ENCODE measurements around the gene TOPAZ1. TPM values are rescaled to one million over a fixed set of nuclear protein-coding genes. Genes with fewer than 3 reads are reported as not detected.

The TOPAZ1 gene
- polyA plus RNA-seq, 12 donors, result not detected

DNA sequence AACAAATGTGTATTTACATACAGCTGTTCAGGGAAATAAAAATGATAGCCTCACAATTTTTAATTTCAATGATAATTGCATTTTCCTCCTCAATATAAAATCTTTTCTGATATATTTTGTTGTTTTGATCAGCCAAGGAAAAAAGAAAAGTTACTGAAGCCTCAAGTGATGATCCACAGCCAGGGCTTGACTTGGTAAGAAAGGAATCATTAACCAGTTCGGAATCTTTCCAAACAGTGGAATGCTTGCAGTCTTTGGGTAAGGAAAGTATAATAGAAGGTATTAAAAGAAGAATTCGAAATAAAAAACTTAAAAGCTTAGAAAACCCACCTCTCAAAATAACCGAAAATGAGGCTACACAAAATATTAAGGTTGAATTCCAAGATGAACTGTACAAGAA lies 1.0 kb downstream of the TOPAZ1 start:
- DNase-seq, result no peak

GRCh38 chr3:44248152-44248551 lies 6.5 kb downstream of the TOPAZ1 start:
- DNase-seq, result no peak

DNA sequence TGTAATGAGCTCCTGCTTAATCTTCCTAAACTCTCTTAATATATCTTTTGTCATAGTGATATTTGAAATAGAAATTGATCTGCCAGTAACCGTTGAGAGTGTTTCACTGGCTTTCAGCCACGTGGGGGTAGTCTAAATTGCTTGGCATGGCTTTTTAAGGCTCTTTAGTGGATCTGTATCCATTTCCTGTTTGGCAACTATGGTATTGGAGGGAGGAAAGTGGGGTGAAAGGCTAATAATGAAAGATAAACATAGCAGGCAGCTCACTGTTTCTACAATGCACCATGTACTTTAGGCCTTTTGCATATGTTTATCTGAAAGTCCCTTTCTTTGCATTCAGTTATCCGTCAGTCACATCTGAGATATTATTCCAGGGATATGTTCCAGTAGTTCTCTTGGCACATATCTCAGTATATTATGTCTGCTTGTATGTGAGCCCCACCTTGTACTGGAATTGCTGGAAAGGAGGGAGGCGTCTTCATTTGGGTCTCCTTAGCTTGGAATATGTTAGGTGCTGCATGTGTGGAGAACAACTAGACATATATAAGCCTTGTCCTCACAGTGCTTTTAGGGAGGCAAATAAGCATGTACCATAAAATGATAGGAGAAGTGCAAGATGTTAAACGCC lies 10.8 kb downstream of the TOPAZ1 start:
- DNase-seq, result no peak

DNA sequence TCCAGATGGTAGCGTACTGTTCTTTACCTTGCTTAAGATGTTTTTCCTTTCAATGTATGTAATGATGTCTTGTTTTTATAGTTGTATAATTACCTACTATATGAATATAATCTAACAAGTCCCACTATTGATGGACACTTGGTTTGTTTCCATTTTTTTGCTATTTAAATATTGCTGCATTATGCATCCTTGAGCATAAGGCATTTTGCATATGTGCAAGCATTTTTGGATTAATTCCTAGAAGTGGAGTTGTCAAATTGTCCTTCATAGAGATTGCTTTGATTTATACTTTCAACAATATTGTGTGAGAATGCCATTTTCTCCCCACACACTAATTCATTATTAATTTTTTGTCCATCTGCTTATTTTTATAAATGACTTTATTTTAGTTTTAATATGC lies 17.7 kb downstream of the TOPAZ1 start:
- no peak for DNase-seq

DNA sequence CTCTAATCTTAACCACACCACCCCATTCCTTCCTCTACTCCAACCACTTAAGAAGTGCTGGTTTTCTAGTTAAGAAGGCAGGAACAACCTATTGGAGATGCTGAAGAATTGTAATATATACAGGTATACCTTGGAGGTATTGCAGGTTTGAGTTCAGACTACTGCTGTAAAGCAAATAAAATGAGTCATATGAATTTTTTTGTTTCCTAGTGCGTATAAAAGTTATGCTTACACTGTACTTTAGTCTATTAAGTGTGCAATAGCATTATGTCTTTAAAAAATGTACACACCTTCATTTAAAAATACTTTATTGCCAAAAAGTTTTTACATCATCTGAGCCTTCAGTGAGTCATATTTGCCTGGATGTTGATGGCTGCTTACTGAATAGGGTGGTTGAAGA lies 22.5 kb downstream of the TOPAZ1 start:
- no peak for DNase-seq

DNA sequence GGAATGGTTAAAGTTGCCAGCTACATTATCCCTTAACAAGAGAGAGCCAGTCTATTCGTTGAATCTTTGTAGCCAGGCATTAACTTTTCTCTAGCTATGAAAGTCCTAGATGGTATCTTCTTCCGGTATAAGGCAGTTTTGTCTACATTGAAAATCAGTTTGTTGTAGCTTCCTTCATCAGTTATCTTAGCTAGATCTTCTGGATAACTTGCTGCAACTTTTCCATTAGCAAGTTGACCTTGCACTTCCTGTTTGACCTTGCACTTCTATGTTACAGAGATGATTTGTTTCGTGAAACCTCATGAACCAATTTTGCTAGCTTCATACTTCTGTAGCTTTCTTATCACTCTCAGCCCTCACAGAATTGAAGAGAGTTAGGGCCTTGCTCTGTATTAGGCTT lies 24.1 kb downstream of the TOPAZ1 start:
- no peak for DNase-seq

DNA sequence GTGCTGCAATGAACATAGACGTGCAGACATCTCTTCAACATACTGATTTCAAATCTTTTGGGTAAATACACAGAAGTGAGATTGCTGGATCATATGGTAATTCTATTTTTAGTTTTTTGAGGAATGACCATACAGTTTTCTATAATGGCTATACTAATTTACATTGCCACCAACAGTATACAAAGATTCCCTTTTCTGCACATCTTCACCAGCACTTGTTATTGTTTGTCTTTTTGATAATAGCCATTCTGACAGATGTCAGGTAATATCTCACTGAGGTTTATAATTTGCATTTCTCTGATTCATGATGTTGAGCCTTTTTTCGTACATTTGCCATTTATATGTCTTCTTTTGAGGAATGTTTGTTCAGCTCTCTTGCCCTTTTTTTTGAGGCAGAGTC lies 30.5 kb downstream of the TOPAZ1 start:
- no peak for DNase-seq

DNA sequence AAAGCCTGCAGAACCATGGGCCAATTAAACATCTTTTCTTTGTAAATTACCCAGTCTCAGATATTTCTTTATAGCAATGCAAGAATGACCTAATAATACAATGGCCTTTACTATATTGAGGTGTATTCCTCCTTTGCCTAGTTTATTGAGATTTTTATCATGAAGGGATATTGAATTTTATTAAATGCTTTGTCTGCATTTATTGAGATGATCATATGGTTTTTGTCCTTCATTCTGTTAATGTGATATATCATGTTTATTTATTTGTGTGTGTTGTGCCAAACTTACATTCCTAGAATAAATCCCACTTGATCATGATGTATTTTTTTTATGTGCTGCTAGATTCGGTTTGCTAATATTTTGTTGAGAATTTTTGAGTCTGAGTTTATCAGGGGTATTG lies 36.2 kb downstream of the TOPAZ1 start:
- no peak for DNase-seq

GRCh38 chr3:44280077-44280476 lies 38.4 kb downstream of the TOPAZ1 start:
- no peak for DNase-seq

DNA sequence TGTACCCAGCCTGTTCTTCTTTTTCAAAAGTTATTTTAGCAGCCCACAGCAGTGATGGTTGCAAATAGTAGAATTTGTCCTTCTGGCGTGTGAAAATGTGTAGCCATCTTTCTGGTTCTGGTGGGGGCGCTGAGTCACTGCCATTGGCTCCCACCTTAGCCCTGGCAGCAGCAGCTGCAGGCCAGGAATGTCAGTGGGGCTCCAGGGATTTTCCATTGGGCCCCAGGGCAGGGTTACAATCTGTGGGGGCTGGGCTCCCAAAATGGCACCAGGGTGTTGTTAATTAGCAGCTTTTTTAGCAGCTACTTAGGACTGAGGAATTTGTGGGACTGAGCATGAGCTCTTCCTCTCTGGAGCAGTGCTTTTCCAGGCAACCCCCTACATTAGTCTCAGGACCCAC lies 38.9 kb downstream of the TOPAZ1 start:
- no peak for DNase-seq

GRCh38 chr3:44284949-44285348 lies 43.3 kb downstream of the TOPAZ1 start:
- DNase-seq, result no peak

DNA sequence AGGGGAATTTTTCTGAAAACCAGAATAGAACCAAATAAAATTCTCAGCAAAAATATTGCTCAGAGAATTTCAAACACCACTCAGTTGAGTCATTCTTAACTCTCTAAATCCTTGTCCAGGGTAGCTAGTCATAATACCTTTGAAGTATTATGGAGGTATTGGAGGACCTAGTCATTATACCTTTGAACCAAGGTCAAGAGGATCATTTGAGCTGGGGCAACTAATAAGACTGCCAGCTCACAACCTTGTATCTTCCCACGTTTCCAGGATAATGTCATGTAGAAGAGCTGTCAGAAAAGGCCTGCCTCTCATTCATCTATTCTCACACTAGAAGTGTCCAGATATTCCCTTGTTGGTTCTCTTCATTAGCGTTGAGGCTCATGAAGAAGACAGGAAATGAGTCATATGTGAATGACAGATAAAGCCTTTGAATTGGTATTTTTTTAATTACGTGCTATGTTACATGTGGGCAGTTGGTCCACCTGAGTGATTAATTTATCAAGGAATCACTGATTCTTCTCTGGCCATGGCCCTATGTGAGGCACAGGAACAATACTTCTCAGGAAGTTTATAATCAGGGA lies 48.3 kb downstream of the TOPAZ1 start:
- DNase-seq, result no peak

DNA sequence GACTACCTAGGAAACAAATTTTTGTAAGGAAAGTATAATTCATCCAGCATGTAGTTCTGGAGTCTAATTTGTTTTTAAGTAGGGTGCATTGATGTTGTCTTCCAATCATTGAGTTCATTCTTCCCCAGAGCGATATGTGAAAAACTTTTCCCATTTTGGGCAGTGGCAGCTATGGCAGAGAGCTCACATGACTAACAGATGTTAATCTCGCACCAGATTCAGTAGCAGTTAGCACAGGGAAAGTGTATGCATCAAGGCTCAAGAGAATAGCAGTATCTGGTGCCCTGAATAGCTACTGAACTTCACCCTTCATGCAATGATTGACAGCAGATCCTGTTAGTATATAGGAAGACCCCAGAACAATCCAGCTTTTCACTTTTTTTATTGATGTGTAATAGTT lies 50.6 kb downstream of the TOPAZ1 start:
- DNase-seq, result no peak

GRCh38 chr3:44292947-44293346 lies 51.3 kb downstream of the TOPAZ1 start:
- DNase-seq, result no peak

GRCh38 chr3:44297255-44297654 lies 55.6 kb downstream of the TOPAZ1 start:
- DNase-seq, result no peak

DNA sequence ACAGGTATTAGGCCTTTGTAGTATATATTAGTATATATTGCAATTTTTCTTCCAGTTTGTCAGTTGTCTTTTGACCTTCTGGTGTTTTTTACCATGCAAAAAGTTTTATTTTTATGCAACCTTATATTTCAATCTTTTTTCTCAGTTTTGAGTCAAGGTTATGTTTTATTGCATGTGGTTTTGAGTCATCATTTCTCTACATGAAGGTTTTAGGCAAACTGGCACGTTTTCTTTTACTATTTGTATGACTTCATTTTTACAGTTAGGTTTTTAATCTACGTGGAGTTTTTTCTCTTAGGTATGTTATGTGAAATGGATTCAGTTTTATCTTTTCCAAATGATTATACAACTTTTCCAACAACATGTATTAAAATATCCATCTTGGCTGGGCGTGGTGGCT lies 60.1 kb downstream of the TOPAZ1 start:
- no peak for DNase-seq

DNA sequence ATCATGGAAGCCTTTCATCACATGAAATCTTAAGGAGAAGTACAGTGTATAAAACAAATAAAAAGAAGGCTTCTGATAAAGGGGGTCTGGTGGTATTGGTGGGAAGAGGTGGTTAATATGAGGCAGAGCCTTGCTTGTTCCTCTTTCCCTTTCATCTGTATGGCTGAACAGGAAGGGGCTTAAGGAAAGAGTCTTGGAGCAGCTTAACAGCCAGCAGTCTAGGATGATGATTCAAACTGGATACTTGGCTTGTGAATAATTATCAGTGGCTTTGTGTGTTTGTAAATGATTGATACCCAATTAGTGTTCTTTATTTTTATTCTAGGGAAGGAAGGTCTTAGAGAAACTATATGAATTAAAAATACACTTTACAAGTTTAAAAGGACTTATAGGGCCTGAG lies 67.8 kb downstream of the TOPAZ1 start:
- DNase-seq, result no peak

DNA sequence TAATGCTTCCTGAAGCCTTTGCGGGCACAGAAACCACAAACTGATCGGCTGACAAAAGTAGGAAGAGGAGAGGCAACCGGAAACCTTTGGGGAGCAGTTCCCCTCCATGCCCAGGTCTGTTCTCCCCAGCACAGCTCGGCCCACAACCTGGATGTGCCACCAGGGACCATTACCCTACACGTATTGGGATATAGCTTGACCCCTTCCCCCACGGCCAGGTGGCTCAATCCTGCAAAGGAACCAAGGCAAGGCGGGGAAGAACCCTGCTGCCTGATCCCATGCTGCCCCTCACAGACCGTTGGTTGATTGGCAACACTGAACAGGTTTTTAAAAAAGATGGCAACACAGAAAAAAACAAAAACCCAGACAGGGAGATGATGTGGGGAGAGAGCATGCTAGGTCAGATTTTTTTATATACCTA lies 77.2 kb downstream of the TOPAZ1 start:
- DNase-seq, result no peak

- DNase-seq, result no peak
Observed at GRCh38 chr3:44321335-44321734, 79.6 kb downstream of the TOPAZ1 start.

GRCh38 chr3:44323341-44323955 lies 81.8 kb downstream of the TOPAZ1 start:
- peak; percentile 66 for DNase-seq

GRCh38 chr3:44324584-44324983 lies 82.9 kb downstream of the TOPAZ1 start:
- no peak for DNase-seq

DNA sequence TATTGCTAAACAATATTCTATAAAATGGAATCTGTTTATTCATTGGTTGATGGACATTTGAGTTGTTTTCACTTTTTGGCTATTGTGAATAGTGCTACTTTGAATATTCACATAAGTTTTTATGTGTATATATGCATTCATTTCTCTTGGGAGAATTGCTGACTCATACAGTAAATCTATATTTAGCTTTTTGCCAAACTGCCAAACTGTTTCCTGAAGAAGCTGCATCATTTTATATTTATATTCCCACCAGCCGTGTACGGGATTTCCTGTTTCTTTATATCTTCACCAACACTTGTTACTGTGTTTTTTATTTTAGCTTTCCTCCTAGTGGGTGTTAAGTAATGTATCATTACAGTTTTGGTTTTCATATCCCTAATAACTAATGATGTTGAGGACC lies 84.3 kb downstream of the TOPAZ1 start:
- DNase-seq, result no peak

DNA sequence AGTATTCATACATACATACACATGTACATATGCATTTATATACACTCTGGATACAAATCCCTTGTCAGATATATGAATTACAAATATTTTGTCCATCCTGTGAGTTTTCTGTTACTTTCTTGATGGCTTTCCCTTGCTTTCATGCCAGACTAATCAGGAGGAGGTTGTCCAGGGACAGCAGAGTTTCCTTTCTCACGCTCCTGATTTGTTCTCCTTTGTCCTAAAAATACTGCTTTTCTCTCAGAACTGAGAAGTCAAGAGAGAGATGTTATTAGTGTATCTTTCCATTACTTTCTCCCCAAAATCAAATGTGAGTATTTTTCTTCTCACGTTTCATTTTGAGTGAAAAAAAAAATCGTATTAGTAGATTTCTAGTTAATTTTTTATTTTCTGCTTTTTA lies 84.8 kb downstream of the TOPAZ1 start:
- no peak for DNase-seq

GRCh38 chr3:44329946-44330345 lies 88.3 kb downstream of the TOPAZ1 start:
- no peak for DNase-seq

Measured in muscle of arm (tissue), 12 donors.